H9 (cell line): Measurements from ENCODE around the gene BMPR2. TPM values are rescaled to one million over a fixed set of nuclear protein-coding genes. Genes with fewer than 3 reads are reported as not detected.
A peak's percentile ranks its signal among the peaks of the same experiment; 100 is the strongest.

Experiments used
- DNase-seq: peaks from one replicate; pipeline ENCODE4 v3.0.0-alpha.2; 2017
- H2AFZ ChIP-seq: one replicate; pipeline ENCODE4 v1.6.1; 2013; ENCODE audit warnings: mild to moderate bottlenecking, low read length, control low read depth, moderate library complexity
- H2AK5ac ChIP-seq: 2 replicates; pipeline ENCODE4 v1.6.1; 2013; ENCODE audit warnings: low read length, control low read depth, mixed read lengths; ENCODE audit not compliant: insufficient read length
- H2BK120ac ChIP-seq: one replicate; pipeline ENCODE4 v1.6.1; 2013; ENCODE audit warnings: low read depth, mild to moderate bottlenecking, low read length, control low read depth, inconsistent platforms; ENCODE audit not compliant: poor library complexity, severe bottlenecking
- H2BK12ac ChIP-seq: 2 replicates; pipeline ENCODE4 v1.6.1; 2013; ENCODE audit warnings: low read length, control low read depth, mixed read lengths, low read depth; ENCODE audit not compliant: insufficient read length
- H2BK15ac ChIP-seq: 2 replicates; pipeline ENCODE4 v1.6.1; 2013; ENCODE audit warnings: low read depth, low read length, control low read depth
- H2BK20ac ChIP-seq: one replicate; pipeline ENCODE4 v1.6.1; 2013; ENCODE audit warnings: low read depth, mild to moderate bottlenecking, low read length, control low read depth, inconsistent platforms; ENCODE audit not compliant: poor library complexity, severe bottlenecking
- H2BK5ac ChIP-seq: 2 replicates; pipeline ENCODE4 v1.6.1; 2013; ENCODE audit warnings: low read length, control low read depth, mixed read lengths; ENCODE audit not compliant: insufficient read length
- H3K14ac ChIP-seq: 2 replicates; pipeline ENCODE4 v1.6.1; 2013; ENCODE audit warnings: low read length, control low read depth; ENCODE audit not compliant: insufficient read depth
- H3K18ac ChIP-seq: 2 replicates; pipeline ENCODE4 v1.6.1; 2013; ENCODE audit warnings: low read depth, mild to moderate bottlenecking, mixed read lengths, low read length, control low read depth; ENCODE audit not compliant: insufficient read length
- H3K23ac ChIP-seq: 2 replicates; pipeline ENCODE4 v1.6.1; 2013; ENCODE audit warnings: low read length, control low read depth, mixed read lengths, low read depth; ENCODE audit not compliant: insufficient read length
- H3K23me2 ChIP-seq: 2 replicates; pipeline ENCODE4 v1.6.1; 2013; ENCODE audit warnings: low read depth, mild to moderate bottlenecking, mixed read lengths, low read length, control low read depth; ENCODE audit not compliant: insufficient read length, poor library complexity, severe bottlenecking
- H3K27ac ChIP-seq: 2 replicates; pipeline ENCODE4 v1.5.1; 2013; ENCODE audit warnings: low read length, control low read depth, mixed read lengths, low read depth; ENCODE audit not compliant: insufficient read length
- H3K27me3 ChIP-seq: 2 replicates; pipeline ENCODE4 v1.6.1; 2013; ENCODE audit warnings: low read length, control low read depth, inconsistent platforms; ENCODE audit not compliant: insufficient read depth
- H3K4ac ChIP-seq: 2 replicates; pipeline ENCODE4 v1.6.1; 2013; ENCODE audit warnings: low read depth, mild to moderate bottlenecking, control low read depth, inconsistent platforms, low read length, moderate library complexity
- H3K4me1 ChIP-seq: 2 replicates; pipeline ENCODE4 v1.6.1; 2013; ENCODE audit warnings: low read length, control low read depth, inconsistent platforms; ENCODE audit not compliant: insufficient read depth
- H3K4me2 ChIP-seq: 2 replicates; pipeline ENCODE4 v1.6.1; 2013; ENCODE audit warnings: low read length, control low read depth, mixed read lengths; ENCODE audit not compliant: insufficient read length, insufficient read depth
- H3K56ac ChIP-seq: 2 replicates; pipeline ENCODE4 v1.6.1; 2013; ENCODE audit warnings: low read depth, mild to moderate bottlenecking, mixed read lengths, low read length, control low read depth; ENCODE audit not compliant: insufficient read length
- H3K79me1 ChIP-seq: 2 replicates; pipeline ENCODE4 v1.6.1; 2013; ENCODE audit warnings: low read depth, mild to moderate bottlenecking, moderate library complexity, low read length, control low read depth, inconsistent platforms; ENCODE audit not compliant: insufficient read depth, poor library complexity, severe bottlenecking
- H3K79me2 ChIP-seq: 2 replicates; pipeline ENCODE4 v1.6.1; 2013; ENCODE audit warnings: low read length, control low read depth, inconsistent platforms; ENCODE audit not compliant: insufficient read depth
- H3K9ac ChIP-seq: 2 replicates; pipeline ENCODE4 v1.6.1; 2013; ENCODE audit warnings: low read length, control low read depth, mixed read lengths; ENCODE audit not compliant: insufficient read length; ENCODE audit errors: extremely low read depth
- H3K9me3 ChIP-seq: one replicate; pipeline ENCODE4 v1.6.1; 2013; ENCODE audit warnings: low read depth, low read length, inconsistent platforms; ENCODE audit not compliant: control insufficient read depth
- H3T11ph ChIP-seq: one replicate; pipeline ENCODE4 v1.6.1; 2013; ENCODE audit warnings: mild to moderate bottlenecking, low read length, control low read depth, inconsistent platforms
- H4K20me1 ChIP-seq: one replicate; pipeline ENCODE4 v1.6.1; 2013; ENCODE audit not compliant: control insufficient read depth, insufficient read length, insufficient read depth
- H4K5ac ChIP-seq: 2 replicates; pipeline ENCODE4 v1.6.1; 2013; ENCODE audit warnings: low read depth, mild to moderate bottlenecking, mixed read lengths, low read length, control low read depth; ENCODE audit not compliant: insufficient read length
- H4K8ac ChIP-seq: replicated peaks from 2 replicates; pipeline ENCODE4 v1.6.1; 2013; ENCODE audit warnings: low read length, control low read depth, mixed read lengths, low read depth; ENCODE audit not compliant: insufficient read length
- H4K91ac ChIP-seq: 2 replicates; pipeline ENCODE4 v1.6.1; 2013; ENCODE audit warnings: low read depth, mild to moderate bottlenecking, moderate library complexity, mixed read lengths, low read length, control low read depth; ENCODE audit not compliant: insufficient read length
- H3K27ac Mint-ChIP-seq, 3 experiments: 2 replicates in 2 of 3; 3 replicates in 1 of 3; pipeline ENCODE4 v1.8.0; 2020 to 2021; ENCODE audit warnings: mixed read lengths in 3 of 3, mild to moderate bottlenecking in 1 of 3, moderate library complexity in 1 of 3
- H3K27me3 Mint-ChIP-seq: 2 replicates; pipeline ENCODE4 v1.8.0; 2021; ENCODE audit warnings: low read depth, mild to moderate bottlenecking, moderate library complexity, mixed read lengths
- H3K36me3 Mint-ChIP-seq, 3 experiments: 2 replicates in 2 of 3; 3 replicates in 1 of 3; pipeline ENCODE4 v1.8.0; 2020 to 2021; ENCODE audit warnings: low read depth in 3 of 3, mixed read lengths in 3 of 3; ENCODE audit not compliant: insufficient read depth in 1 of 3
- H3K4me1 Mint-ChIP-seq, 2 experiments: 2 replicates each; pipeline ENCODE4 v1.8.0; 2020; ENCODE audit warnings: mixed read lengths in 2 of 2
- H3K4me3 Mint-ChIP-seq, 2 experiments: 2 replicates in 1 of 2; 3 replicates in 1 of 2; pipeline ENCODE4 v1.8.0; 2020 to 2021; ENCODE audit warnings: mild to moderate bottlenecking in 2 of 2, mixed read lengths in 2 of 2, moderate library complexity in 1 of 2
- H3K9me3 Mint-ChIP-seq, 2 experiments: 2 replicates in 1 of 2; 3 replicates in 1 of 2; pipeline ENCODE4 v1.8.0; 2020; ENCODE audit warnings: mild to moderate bottlenecking in 2 of 2, mixed read lengths in 2 of 2, moderate library complexity in 1 of 2
- CTCF ChIP-seq: fragments of 200-600 bp; sonication (generic); conservative IDR thresholded peaks from 3 replicates; pipeline ENCODE4 v1.8.0; 2021; ENCODE audit warnings: antibody characterized with exemption, mild to moderate bottlenecking
- WGBS: extraction: QIAGEN DNeasy Blood & Tissue Kit; methylation state at CpG from one replicate; pipeline ENCODE4 v1.1.7; 2013; ENCODE audit warnings: missing lambda C conversion rate, low lambda C conversion rate, mixed read lengths; ENCODE audit not compliant: insufficient read length; ENCODE audit errors: extremely low coverage; 5-methylcytosine and 5-hydroxymethylcytosine counted together
- total RNA-seq: library from RNA; stranded (reverse); gene quantifications from 2 replicates; pipeline ENCODE4 v1.2.1, GENCODE V29; 2021

Gene BMPR2
- total RNA-seq, 1 experiment from 2014 or later: 17.3 TPM

- no peak overlapping the region for H3K4me3 Mint-ChIP-seq
- no peak overlapping the region for H2BK20ac ChIP-seq
- H3K23ac ChIP-seq: no peak overlapping the region
- H3K27me3 Mint-ChIP-seq: no peaks in the 10 kb centered on the region
- H4K5ac ChIP-seq: no peak overlapping the region
- H3K18ac ChIP-seq: no peak overlapping the region
- no peak overlapping the region for H3K9ac ChIP-seq
- no peaks in the 10 kb centered on the region for H3K9me3 ChIP-seq
- no peak overlapping the region for H2BK5ac ChIP-seq
- H3K27ac ChIP-seq: no peak overlapping the region
- no peak overlapping the region for H3K4ac ChIP-seq
- no peaks in the 10 kb centered on the region for H3K27me3 ChIP-seq
- H3K4me2 ChIP-seq: no peak overlapping the region
- H4K8ac ChIP-seq: no peak overlapping the region
- TF ChIP-seq CTCF: no peak; the same call in 2 of the 3 replicates
- 0 out of 7 replicates have a peak overlapping the region, but pooled peaks of 1 of the 3 experiments have one; percentile 3 for H3K27ac Mint-ChIP-seq
- peak; percentile 50 for DNase-seq
- H4K91ac ChIP-seq: no peak overlapping the region
- H3K4me1 ChIP-seq: no peaks in the 10 kb centered on the region; the same call in 1 of the 2 replicates
- H3K9me3 Mint-ChIP-seq: no peaks in the 10 kb centered on the region
- no peak overlapping the region for H2AFZ ChIP-seq
- H2BK12ac ChIP-seq: no peak overlapping the region
- H2AK5ac ChIP-seq: no peak overlapping the region
- H3T11ph ChIP-seq: no peak overlapping the region
- no peaks in the 10 kb centered on the region for H3K79me1 ChIP-seq
- H2BK15ac ChIP-seq: no peak overlapping the region
- H3K36me3 Mint-ChIP-seq: peaks cover 0 to 3% (median 2%) of the 10 kb centered on the region in 3 experiments; a peak in 1 of 7 replicates
- H3K4me1 Mint-ChIP-seq: peaks cover 41 to 44% of the 10 kb centered on the region in 2 experiments
- no peak overlapping the region for H2BK120ac ChIP-seq
- H3K79me2 ChIP-seq: no peaks in the 10 kb centered on the region
- H4K20me1 ChIP-seq: no peaks in the 10 kb centered on the region
- H3K56ac ChIP-seq: no peak overlapping the region
- no peak overlapping the region for H3K14ac ChIP-seq
- WGBS: no CpG with 5 or more reads among the region's 13 CpGs
- no peaks in the 10 kb centered on the region for H3K23me2 ChIP-seq
These were observed 118.4 kb downstream of the BMPR2 start for GRCh38 chr2:202494300-202495229.
